ENCODE data around the gene CHDH. TPM values are rescaled to one million over a fixed set of nuclear protein-coding genes. Genes with fewer than 3 reads are reported as not detected.
A peak's percentile ranks its signal among the peaks of the same experiment; 100 is the strongest.

CHDH gene
- total RNA-seq, 1 experiment from 2014 or later: 5.1 TPM

DNA sequence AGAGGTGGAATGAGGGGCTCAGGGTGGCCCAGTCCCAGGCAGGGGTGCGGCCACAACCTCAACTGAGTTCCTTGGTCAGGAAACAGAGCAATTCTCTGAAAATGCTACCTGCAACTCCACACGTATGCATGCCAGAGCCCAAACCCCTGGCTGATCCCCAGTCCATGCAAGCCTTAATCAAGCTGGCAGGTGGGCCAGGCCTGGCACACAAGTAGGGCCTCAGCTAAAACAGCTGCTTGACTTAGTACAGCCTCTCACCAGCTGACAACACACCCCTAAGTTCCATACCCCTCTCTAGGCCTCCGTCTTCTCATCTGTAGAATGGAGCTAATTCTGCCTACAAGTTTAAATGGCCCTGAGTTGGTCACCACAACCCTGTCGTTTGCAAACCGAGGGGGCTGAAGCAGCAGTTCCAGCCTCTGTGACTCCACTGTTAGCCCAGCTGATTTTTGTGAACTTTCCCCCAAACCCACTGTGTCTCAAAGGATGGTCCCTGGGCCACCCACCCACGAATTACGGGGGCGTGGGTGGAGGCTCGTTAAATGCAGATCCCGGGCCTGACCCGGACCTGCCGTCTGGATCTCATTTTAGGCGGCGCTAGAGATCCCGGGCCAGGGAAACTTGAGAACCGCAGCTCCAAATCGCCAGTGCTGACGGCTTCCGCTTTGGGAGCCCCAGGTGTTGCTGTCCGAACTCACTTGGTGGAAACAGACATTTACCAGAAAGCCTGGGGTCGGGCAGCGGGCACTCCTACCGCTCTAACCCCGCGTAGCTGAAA, 927 bp downstream of the CHDH start:
- Histone ChIP-seq H3K36me3 (ENCODE audit: low read depth, low read length) (no peaks in the 10 kb centered on the region), H3K4me2 (ENCODE audit: low read length) (peak overlapping the region; percentile 78), H3K27ac (ENCODE audit: low read length) (no peak overlapping the region), H3K9ac (ENCODE audit: low read length) (peak overlapping the region; percentile 58), H2AFZ (ENCODE audit: low read length) (peak overlapping the region; percentile 82), H3K4me1 (ENCODE audit: insufficient read depth, low read length) (peaks cover 12% of the 10 kb centered on the region; the same call in 1 of the 2 replicates), H3F3A (ENCODE audit: low read length, unreplicated experiment) (no peaks in the 10 kb centered on the region), H3K4me3 (ENCODE audit: low read length) (peak overlapping the region; percentile 68), H3K79me2 (ENCODE audit: low read length) (no peaks in the 10 kb centered on the region), H3K27me3 (ENCODE audit: low read length) (peaks cover 19% of the 10 kb centered on the region), H4K20me1 (ENCODE audit: low read length) (no peaks in the 10 kb centered on the region), H3K9me2 (replicated peaks; ENCODE audit: low read length) (no peaks in the 10 kb centered on the region), H3K9me3 (ENCODE audit: low read length) (no peaks in the 10 kb centered on the region)
- CTCF ChIA-PET: no interaction called here
- intact Hi-C loops (cut with micrococcal nuclease): no loop called here
- ATAC-seq: peak; percentile 50
- POLR2A ChIA-PET (ENCODE audit: unreplicated experiment): interaction anchor here (0.6 kb wide), 1 partner anchor 9 kb away, joined by 3 read pairs; no protein-coding TSS in a partner anchor
- peak; percentile 67 for DNase-seq
- BruUV-seq (replicated peaks): no TSS peak
- TF ChIP-seq, protein P1, sequence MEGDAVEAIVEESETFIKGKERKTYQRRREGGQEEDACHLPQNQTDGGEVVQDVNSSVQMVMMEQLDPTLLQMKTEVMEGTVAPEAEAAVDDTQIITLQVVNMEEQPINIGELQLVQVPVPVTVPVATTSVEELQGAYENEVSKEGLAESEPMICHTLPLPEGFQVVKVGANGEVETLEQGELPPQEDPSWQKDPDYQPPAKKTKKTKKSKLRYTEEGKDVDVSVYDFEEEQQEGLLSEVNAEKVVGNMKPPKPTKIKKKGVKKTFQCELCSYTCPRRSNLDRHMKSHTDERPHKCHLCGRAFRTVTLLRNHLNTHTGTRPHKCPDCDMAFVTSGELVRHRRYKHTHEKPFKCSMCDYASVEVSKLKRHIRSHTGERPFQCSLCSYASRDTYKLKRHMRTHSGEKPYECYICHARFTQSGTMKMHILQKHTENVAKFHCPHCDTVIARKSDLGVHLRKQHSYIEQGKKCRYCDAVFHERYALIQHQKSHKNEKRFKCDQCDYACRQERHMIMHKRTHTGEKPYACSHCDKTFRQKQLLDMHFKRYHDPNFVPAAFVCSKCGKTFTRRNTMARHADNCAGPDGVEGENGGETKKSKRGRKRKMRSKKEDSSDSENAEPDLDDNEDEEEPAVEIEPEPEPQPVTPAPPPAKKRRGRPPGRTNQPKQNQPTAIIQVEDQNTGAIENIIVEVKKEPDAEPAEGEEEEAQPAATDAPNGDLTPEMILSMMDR (conservative IDR thresholded peaks at IDR 0.05; ENCODE audit: low read depth, low read length): peak; percentile 54
- no peak for TF ChIP-seq EZH2phosphoT487 (IDR thresholded peaks at IDR 0.05; ENCODE audit: borderline replicate concordance, low read length)
- no peak for TF ChIP-seq EZH2 (IDR thresholded peaks at IDR 0.05; ENCODE audit: low read length, unreplicated experiment)

DNA sequence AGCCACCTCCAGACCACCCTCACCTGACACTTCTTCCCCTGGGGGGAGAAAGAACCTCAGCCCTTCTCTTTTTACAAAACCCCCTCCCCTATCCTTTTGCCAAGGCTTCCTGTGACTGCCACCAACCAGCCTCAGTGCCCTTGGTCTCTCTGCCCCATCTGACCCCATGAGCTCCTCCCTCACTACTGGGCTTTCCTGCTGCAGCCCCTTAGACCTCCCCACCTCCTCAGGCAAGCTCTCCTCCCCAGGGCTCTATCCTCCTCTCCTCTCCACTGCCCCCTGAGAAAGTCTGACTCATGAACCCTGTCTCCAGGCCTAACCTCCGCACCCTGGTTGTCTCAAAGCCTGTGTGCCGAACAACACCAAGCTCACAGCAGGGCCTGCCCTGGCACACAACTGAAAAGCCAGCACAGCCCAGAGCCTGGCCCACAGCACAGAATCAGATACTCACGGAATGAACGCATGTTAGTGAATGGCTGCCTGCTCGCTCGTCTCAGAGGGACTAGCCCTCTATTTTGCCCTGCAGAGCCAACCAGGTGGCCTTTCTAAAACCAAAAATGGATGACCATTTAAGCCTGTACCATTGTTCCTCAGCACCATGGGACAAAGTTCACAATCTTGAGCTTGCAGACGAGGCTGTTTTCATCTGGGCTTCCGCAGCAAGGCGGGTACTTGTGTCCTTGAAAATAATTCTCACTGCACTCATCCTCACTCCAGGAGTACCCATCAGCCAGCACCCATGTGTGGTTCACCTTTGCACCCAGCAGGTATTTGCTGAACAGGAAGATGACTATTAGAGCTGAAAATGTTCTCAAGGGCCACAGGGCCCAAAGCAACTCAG, 1.7 kb downstream of the CHDH start:
- POLR2A ChIA-PET (ENCODE audit: unreplicated experiment): interaction anchor here (0.6 kb wide), 1 partner anchor 9 kb away, joined by 3 read pairs; no protein-coding TSS in a partner anchor
- no peak for ATAC-seq
- TSS peak; percentile 38 for BruUV-seq (replicated peaks)

More for the DNA sequence above, 1.7 kb downstream of the CHDH start:
- Histone ChIP-seq H3K27me3 (ENCODE audit: low read length) (peaks cover 19% of the 10 kb centered on the region), H3K36me3 (ENCODE audit: low read depth, low read length) (no peaks in the 10 kb centered on the region), H3K4me1 (ENCODE audit: insufficient read depth, low read length) (peaks cover 12% of the 10 kb centered on the region; the same call in 1 of the 2 replicates), H3K9ac (ENCODE audit: low read length) (no peak overlapping the region), H2AFZ (ENCODE audit: low read length) (no peak overlapping the region), H3K27ac (ENCODE audit: low read length) (no peak overlapping the region), H3F3A (ENCODE audit: low read length, unreplicated experiment) (no peaks in the 10 kb centered on the region), H3K79me2 (ENCODE audit: low read length) (no peaks in the 10 kb centered on the region), H3K4me2 (ENCODE audit: low read length) (peak overlapping the region; percentile 78; the same call in 1 of the 2 replicates), H3K9me2 (replicated peaks; ENCODE audit: low read length) (no peaks in the 10 kb centered on the region), H3K4me3 (ENCODE audit: low read length) (peak overlapping the region; percentile 68; the same call in 1 of the 2 replicates), H4K20me1 (ENCODE audit: low read length) (no peaks in the 10 kb centered on the region), H3K9me3 (ENCODE audit: low read length) (no peaks in the 10 kb centered on the region)
- intact Hi-C loops (cut with micrococcal nuclease): no loop called here
- CTCF ChIA-PET: no interaction called here
- DNase-seq: no peak
- no peak for TF ChIP-seq EZH2 (IDR thresholded peaks at IDR 0.05; ENCODE audit: low read length, unreplicated experiment)
- TF ChIP-seq EZH2phosphoT487 (IDR thresholded peaks at IDR 0.05; ENCODE audit: borderline replicate concordance, low read length): no peak
- TF ChIP-seq, protein P1 (conservative IDR thresholded peaks at IDR 0.05; ENCODE audit: low read depth, low read length): no peak

All from PC-3 (cell line).